WTC11 (cell line): ENCODE measurements around the gene RANBP3.

Source experiments
- CREB1 ChIP-seq: sonication (generic); formaldehyde crosslinking; IDR thresholded peaks from 2 replicates; pipeline ENCODE4 v1.8.0; 2023; ENCODE audit warnings: mild to moderate bottlenecking, missing genetic modification reagents
- CTCF ChIP-seq: fragments of 200-600 bp; IDR thresholded peaks from 2 replicates; pipeline ENCODE4 v1.8.0; 2022; ENCODE audit warnings: antibody characterized with exemption
- FOXJ3 ChIP-seq: sonication (generic); formaldehyde crosslinking; IDR thresholded peaks from 2 replicates; pipeline ENCODE4 v1.9.0; 2021; ENCODE audit warnings: missing genetic modification reagents, mild to moderate bottlenecking, borderline replicate concordance
- IRF2 ChIP-seq: sonication (generic); formaldehyde crosslinking; IDR thresholded peaks from 2 replicates; pipeline ENCODE4 v1.8.0; 2022; ENCODE audit warnings: low read depth, missing genetic modification reagents, borderline replicate concordance
- SMAD4 ChIP-seq: sonication (generic); formaldehyde crosslinking; IDR thresholded peaks from 2 replicates; pipeline ENCODE4 v1.8.0; 2022; ENCODE audit warnings: mild to moderate bottlenecking, missing genetic modification reagents

GRCh38 chr19:6006896-6007295 is 29.0 kb upstream of the RANBP3 start:
- no peak for TF ChIP-seq CTCF
- no peak for TF ChIP-seq IRF2 (CRISPR knock-in tag)
- no peak for TF ChIP-seq CREB1
- no peak for TF ChIP-seq FOXJ3 (CRISPR knock-in tag)
- no peak for TF ChIP-seq SMAD4
